Breast epithelium (tissue), 3 donors: ENCODE measurements around the gene TARBP1.

Source experiments
- CTCF ChIP-seq, 3 donors: fragments of 450-650 bp; IDR thresholded peaks; one replicate each; pipeline ENCODE4 v1.5.1; 2016 to 2017; ENCODE audit warnings: antibody characterized with exemption in 3 of 3, mild to moderate bottlenecking in 3 of 3, moderate library complexity in 3 of 3
- POLR2A ChIP-seq: fragments of 450-650 bp; IDR thresholded peaks from one replicate; pipeline ENCODE4 v1.6.1; 2016; ENCODE audit warnings: antibody characterized with exemption, mild to moderate bottlenecking, moderate library complexity

GRCh38 chr1:234473118-234473517, 5.9 kb downstream of the TARBP1 start:
- TF ChIP-seq CTCF (IDR thresholded peaks at IDR 0.05) (no peak), POLR2A (no peak)
